HG03108 (cell line): ENCODE data around the gene NPAS3.

ENCODE experiments used
- ATAC-seq: cut with Tn5 transposase; IDR thresholded peaks from one replicate; pipeline ENCODE4 v1.9.1; 2021; ENCODE audit warnings: moderate library complexity; ENCODE audit not compliant: unreplicated experiment

Gene NPAS3

GRCh38 chr14:33567731-33568130 is 629.1 kb downstream of the NPAS3 start:
- no peak for ATAC-seq

GRCh38 chr14:33568935-33569579 is 630.4 kb downstream of the NPAS3 start:
- no peak for ATAC-seq

GRCh38 chr14:33569821-33570687 is 631.4 kb downstream of the NPAS3 start:
- ATAC-seq: no peak

GRCh38 chr14:33570694-33571310 is 632.1 kb downstream of the NPAS3 start:
- ATAC-seq: no peak

GRCh38 chr14:33573301-33573880 is 634.7 kb downstream of the NPAS3 start:
- no peak for ATAC-seq

GRCh38 chr14:33576014-33576413 is 637.3 kb downstream of the NPAS3 start:
- ATAC-seq: no peak

- ATAC-seq: no peak
Observed at GRCh38 chr14:33578461-33579216, 640.0 kb downstream of the NPAS3 start.

- ATAC-seq: no peak
Observed at GRCh38 chr14:33580231-33580749, 641.6 kb downstream of the NPAS3 start.

- ATAC-seq: no peak
Observed at GRCh38 chr14:33580841-33581240, 642.2 kb downstream of the NPAS3 start.

GRCh38 chr14:33584697-33585096 is 646.0 kb downstream of the NPAS3 start:
- no peak for ATAC-seq

GRCh38 chr14:33586806-33587205 is 648.1 kb downstream of the NPAS3 start:
- ATAC-seq: no peak

- ATAC-seq: no peak
Observed at GRCh38 chr14:33587791-33588190, 649.1 kb downstream of the NPAS3 start.

- ATAC-seq: no peak
Observed at GRCh38 chr14:33588771-33589170, 650.1 kb downstream of the NPAS3 start.

- ATAC-seq: no peak
Observed at GRCh38 chr14:33589334-33589733, 650.7 kb downstream of the NPAS3 start.

- no peak for ATAC-seq
Observed at GRCh38 chr14:33590891-33591630, 652.4 kb downstream of the NPAS3 start.

GRCh38 chr14:33592297-33592696 is 653.6 kb downstream of the NPAS3 start:
- no peak for ATAC-seq

GRCh38 chr14:33596211-33597080 is 657.8 kb downstream of the NPAS3 start:
- ATAC-seq: no peak

- no peak for ATAC-seq
Observed at GRCh38 chr14:33598582-33598981, 659.9 kb downstream of the NPAS3 start.

GRCh38 chr14:33602396-33602795 is 663.7 kb downstream of the NPAS3 start:
- ATAC-seq: no peak
